ENCODE results near the gene RGSL1.

- TF ChIP-seq CTCF (IDR thresholded peaks at IDR 0.05) (no peak), POLR2A (IDR thresholded peaks at IDR 0.05) (no peak)
Observed at GRCh38 chr1:182426442-182427430, 23.2 kb upstream of the RGSL1 start.
